DND-41 (cell line): ENCODE data around the gene RBBP7.

Source experiments
- ATAC-seq: fragments of 200-7000 bp; cut with Tn5 transposase; 3 replicates; pipeline ENCODE4 v1.9.1; 2021; ENCODE audit warnings: low read depth; ENCODE audit not compliant: insufficient read depth
- DNase-seq: peaks from one replicate; pipeline ENCODE4 v3.0.0-alpha.2; 2020
- H2AFZ ChIP-seq: 2 replicates; pipeline ENCODE4 v1.6.0; 2012; ENCODE audit warnings: low read depth, low read length
- H3K27ac ChIP-seq: 2 replicates; pipeline ENCODE4 v1.5.1; 2012; ENCODE audit warnings: low read length, inconsistent platforms
- H3K27me3 ChIP-seq: fragments of 200-600 bp; sonication (generic); 2 replicates; pipeline ENCODE4 v1.6.0; 2012; ENCODE audit warnings: low read length, mild to moderate bottlenecking, inconsistent platforms; ENCODE audit not compliant: insufficient read depth, poor library complexity
- H3K36me3 ChIP-seq: 2 replicates; pipeline ENCODE4 v1.5.1; 2012; ENCODE audit warnings: low read length, inconsistent platforms; ENCODE audit not compliant: insufficient read depth
- H3K4me1 ChIP-seq: 2 replicates; pipeline ENCODE4 v1.5.1; 2012; ENCODE audit warnings: mild to moderate bottlenecking, low read length; ENCODE audit not compliant: insufficient read depth
- H3K4me2 ChIP-seq: 2 replicates; pipeline ENCODE4 v1.6.0; 2012; ENCODE audit warnings: mild to moderate bottlenecking, moderate library complexity, low read length, inconsistent platforms; ENCODE audit not compliant: insufficient read depth
- H3K4me3 ChIP-seq, 2 experiments: fragments of 200-600 bp in 1 of 2; shearing (Covaris generic) in 1 of 2; 2 replicates each; pipeline ENCODE4 v1.5.1; 2012 to 2016; ENCODE audit warnings: inconsistent platforms in 2 of 2, low read length in 2 of 2, mild to moderate bottlenecking in 2 of 2, low read depth in 1 of 2, moderate library complexity in 1 of 2
- H3K79me2 ChIP-seq: 2 replicates; pipeline ENCODE4 v1.6.0; 2012; ENCODE audit warnings: low read length, inconsistent platforms; ENCODE audit not compliant: insufficient read depth
- H3K9ac ChIP-seq: 2 replicates; pipeline ENCODE4 v1.6.0; 2012; ENCODE audit warnings: low read depth, mild to moderate bottlenecking, inconsistent platforms, low read length, moderate library complexity
- H3K9me3 ChIP-seq: 2 replicates; pipeline ENCODE4 v1.5.1; 2012; ENCODE audit warnings: low read length, moderate library complexity, mild to moderate bottlenecking, inconsistent platforms; ENCODE audit not compliant: insufficient read depth, severe bottlenecking
- H4K20me1 ChIP-seq: 2 replicates; pipeline ENCODE4 v1.6.0; 2012; ENCODE audit warnings: low read length; ENCODE audit not compliant: insufficient read depth
- EZH2 ChIP-seq: IDR thresholded peaks from 3 replicates; pipeline ENCODE4 v1.6.1; 2012; ENCODE audit warnings: borderline replicate concordance, low read depth, mild to moderate bottlenecking, moderate library complexity, low read length, inconsistent platforms; ENCODE audit not compliant: severe bottlenecking
- TF ChIP-seq, protein P1 (sequence below): IDR thresholded peaks from 2 replicates; pipeline ENCODE4 v1.5.1; 2012; ENCODE audit warnings: borderline replicate concordance, low read length, moderate library complexity, mild to moderate bottlenecking; ENCODE audit not compliant: poor library complexity, severe bottlenecking; ENCODE audit errors: extremely low read depth

Gene RBBP7

DNA sequence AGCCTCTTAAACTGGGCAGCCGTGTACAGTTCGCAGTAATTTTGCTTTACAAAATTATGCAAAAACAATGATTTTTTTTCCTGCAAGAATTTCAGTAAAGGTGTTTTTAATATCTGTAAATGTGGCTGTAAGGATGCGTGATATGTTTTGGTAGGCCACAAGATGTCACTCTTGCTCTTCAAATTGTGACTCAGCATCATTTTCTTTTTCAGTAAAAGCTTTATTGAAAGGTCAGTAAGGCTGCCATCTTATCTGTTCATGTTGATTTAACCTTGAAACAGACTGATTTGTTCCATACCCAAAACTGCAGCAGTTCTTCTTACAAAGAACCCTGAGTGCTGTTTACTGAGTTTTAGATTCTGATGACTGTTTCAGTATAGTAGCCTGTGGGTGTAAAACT, 44.0 kb downstream of the RBBP7 start:
- H3K4me1 ChIP-seq = no peaks in the 10 kb centered on the region
- no peak for DNase-seq
- no peak overlapping the region for H3K4me2 ChIP-seq

DNA sequence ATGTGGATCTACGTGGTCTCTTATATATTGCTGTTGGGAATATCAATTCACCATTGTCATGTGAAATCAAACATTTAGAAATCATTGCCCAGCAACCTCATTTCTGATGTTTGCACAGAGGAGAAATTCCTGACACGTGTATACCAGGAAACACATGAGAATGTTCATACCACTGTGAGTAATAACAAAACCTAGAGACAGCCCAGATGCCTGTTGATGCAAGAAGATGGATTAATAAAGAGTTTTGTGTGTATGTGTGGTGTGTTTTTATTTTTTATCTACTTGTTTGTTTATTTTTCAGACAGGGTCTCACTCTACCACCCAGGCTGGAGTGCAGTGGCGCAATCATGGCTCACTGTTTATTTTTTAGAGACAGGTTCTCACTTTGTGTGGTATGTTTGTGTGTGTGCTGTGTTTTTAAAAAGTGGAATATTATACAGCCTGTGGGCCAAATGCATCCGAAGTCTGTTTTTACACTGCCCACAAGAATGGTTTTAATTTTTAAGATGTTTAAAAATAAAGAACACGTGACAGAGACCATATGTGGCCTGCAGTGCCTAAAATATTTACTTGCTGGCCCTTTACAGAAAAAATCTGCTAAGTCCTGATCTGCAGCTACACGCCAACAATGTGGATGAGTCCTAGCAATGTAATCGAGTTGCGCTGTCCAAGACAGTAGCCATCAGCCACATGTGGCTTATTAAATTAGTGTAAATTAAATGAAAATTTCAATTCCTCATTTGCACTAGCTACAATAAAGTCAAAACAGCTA, 44.7 kb downstream of the RBBP7 start:
- DNase-seq (no peak), ATAC-seq (no peak)
- H4K20me1 ChIP-seq = no peaks in the 10 kb centered on the region
- H3K4me3 ChIP-seq = no peak overlapping the region
- H3K9ac ChIP-seq = no peak overlapping the region
- no peaks in the 10 kb centered on the region for H3K27me3 ChIP-seq
- H2AFZ ChIP-seq = no peak overlapping the region
- no peak overlapping the region for H3K4me2 ChIP-seq
- H3K79me2 ChIP-seq = no peaks in the 10 kb centered on the region
- H3K4me1 ChIP-seq = no peaks in the 10 kb centered on the region
- H3K27ac ChIP-seq = no peak overlapping the region
- peaks cover 49% of the 10 kb centered on the region for H3K36me3 ChIP-seq
- no peaks in the 10 kb centered on the region for H3K9me3 ChIP-seq
- TF ChIP-seq, protein P1, sequence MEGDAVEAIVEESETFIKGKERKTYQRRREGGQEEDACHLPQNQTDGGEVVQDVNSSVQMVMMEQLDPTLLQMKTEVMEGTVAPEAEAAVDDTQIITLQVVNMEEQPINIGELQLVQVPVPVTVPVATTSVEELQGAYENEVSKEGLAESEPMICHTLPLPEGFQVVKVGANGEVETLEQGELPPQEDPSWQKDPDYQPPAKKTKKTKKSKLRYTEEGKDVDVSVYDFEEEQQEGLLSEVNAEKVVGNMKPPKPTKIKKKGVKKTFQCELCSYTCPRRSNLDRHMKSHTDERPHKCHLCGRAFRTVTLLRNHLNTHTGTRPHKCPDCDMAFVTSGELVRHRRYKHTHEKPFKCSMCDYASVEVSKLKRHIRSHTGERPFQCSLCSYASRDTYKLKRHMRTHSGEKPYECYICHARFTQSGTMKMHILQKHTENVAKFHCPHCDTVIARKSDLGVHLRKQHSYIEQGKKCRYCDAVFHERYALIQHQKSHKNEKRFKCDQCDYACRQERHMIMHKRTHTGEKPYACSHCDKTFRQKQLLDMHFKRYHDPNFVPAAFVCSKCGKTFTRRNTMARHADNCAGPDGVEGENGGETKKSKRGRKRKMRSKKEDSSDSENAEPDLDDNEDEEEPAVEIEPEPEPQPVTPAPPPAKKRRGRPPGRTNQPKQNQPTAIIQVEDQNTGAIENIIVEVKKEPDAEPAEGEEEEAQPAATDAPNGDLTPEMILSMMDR = no peak
- no peak for TF ChIP-seq EZH2

More for the DNA sequence above, 44.0 kb downstream of the RBBP7 start:
- Histone ChIP-seq H3K9ac (no peak overlapping the region), H3K36me3 (peaks cover 48% of the 10 kb centered on the region), H4K20me1 (no peaks in the 10 kb centered on the region), H3K27me3 (no peaks in the 10 kb centered on the region), H3K4me3 (no peak overlapping the region), H2AFZ (no peak overlapping the region), H3K9me3 (no peaks in the 10 kb centered on the region), H3K79me2 (no peaks in the 10 kb centered on the region), H3K27ac (peak overlapping the region; percentile 47; the same call in 1 of the 2 replicates)
- ATAC-seq = peak; percentile 69
- no peak for TF ChIP-seq EZH2
- TF ChIP-seq, protein P1 = peak; percentile 61

DNA sequence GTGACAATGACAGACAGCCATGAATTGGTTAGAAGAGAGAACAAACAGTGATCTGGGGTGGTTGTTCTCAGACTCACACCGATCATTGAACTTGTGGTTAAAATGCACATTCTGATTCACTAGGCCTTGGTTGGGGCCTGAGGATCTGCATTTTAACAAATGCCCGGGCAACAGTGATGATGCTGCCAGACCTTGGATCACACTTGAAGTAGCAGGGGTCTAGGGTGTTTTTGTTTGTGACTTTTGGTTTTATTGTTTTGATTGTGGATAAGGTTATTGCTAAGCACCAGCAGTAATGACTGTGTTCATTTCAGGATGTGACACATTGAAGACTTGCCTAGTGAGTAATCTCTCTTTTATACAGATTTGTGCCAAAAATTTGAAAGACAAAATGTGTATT, 47.4 kb downstream of the RBBP7 start:
- Histone ChIP-seq H3K4me2 (no peak overlapping the region), H2AFZ (no peak overlapping the region), H3K79me2 (peaks cover 6% of the 10 kb centered on the region), H3K27me3 (no peaks in the 10 kb centered on the region), H4K20me1 (no peaks in the 10 kb centered on the region), H3K4me3 (no peak overlapping the region), H3K9me3 (no peaks in the 10 kb centered on the region), H3K4me1 (no peaks in the 10 kb centered on the region), H3K27ac (no peak overlapping the region), H3K36me3 (peaks cover 50% of the 10 kb centered on the region), H3K9ac (no peak overlapping the region)
- ATAC-seq (no peak), DNase-seq (no peak)
- no peak for TF ChIP-seq EZH2
- TF ChIP-seq, protein P1 = no peak
